ENCODE data around the gene GUCY1B1. TPM values are rescaled to one million over a fixed set of nuclear protein-coding genes. Genes with fewer than 3 reads are reported as not detected.

GUCY1B1 gene
- total and polyA plus RNA-seq, 2 experiments from 2014 or later = 8.6 to 16.7 TPM

DNA sequence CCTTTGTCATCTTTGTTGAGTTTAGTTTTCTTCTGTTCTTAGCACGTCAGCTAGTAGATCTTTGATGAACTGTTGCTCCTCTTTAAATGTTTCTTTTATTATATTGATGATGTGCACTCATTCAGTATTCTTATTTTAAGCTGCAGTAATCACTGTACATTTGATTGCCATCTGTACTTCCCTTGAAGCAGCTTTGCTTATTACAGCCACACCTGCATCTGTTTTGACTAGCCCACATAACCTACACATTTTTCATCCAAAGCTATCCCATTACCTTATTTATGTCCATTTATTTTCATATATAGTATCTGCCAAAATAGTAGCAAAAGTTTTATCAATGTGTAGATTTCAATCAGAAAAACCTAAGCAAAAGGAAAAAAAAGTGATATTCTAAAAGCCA, 23.9 kb upstream of the GUCY1B1 start:
- 89% methylated on average over 1 of the region's 1 CpG for WGBS (ENCODE audit: low lambda C conversion rate, missing lambda C conversion rate)
- H2AFZ ChIP-seq = no peak overlapping the region

DNA sequence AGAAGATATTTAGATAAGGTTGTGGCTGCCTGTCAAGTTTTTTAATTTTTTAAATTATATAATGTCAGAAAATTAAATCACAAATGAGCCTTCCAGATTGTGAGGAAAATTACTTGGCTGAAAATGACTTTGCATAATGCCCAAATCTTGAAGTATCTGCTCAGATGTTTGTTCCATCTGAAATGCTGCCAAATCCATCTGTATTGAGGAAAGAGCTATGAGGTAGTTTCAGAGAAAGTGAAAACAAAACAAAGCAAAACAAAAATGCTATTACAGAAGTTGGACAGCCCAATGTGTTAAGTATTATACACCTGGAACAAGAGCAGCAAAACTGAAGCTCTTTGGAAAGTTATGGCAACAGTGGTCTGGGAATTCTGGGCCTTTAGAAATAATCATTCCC, 23.3 kb upstream of the GUCY1B1 start:
- no peaks in the 10 kb centered on the region for H3K27me3 ChIP-seq
- no peaks in the 10 kb centered on the region for H3K36me3 ChIP-seq (replicated peaks; ENCODE audit: insufficient read depth, low read depth)
- DNase-seq (ENCODE audit: low spot score) = no peak
- no peak overlapping the region for H3K27ac ChIP-seq
- no peak overlapping the region for H3K4me2 ChIP-seq
- no peaks in the 10 kb centered on the region for H3K9me3 ChIP-seq (ENCODE audit: low read depth)
- no peaks in the 10 kb centered on the region for H3K79me2 ChIP-seq
- no peak overlapping the region for H3K4me3 ChIP-seq
- H3K4me1 ChIP-seq (ENCODE audit: insufficient read depth) = no peaks in the 10 kb centered on the region
- H4K20me1 ChIP-seq (ENCODE audit: insufficient read depth, poor library complexity, severe bottlenecking) = no peaks in the 10 kb centered on the region
- no peaks in the 10 kb centered on the region for H3K9me2 ChIP-seq (replicated peaks; ENCODE audit: insufficient read depth)
- TF ChIP-seq, protein P1, sequence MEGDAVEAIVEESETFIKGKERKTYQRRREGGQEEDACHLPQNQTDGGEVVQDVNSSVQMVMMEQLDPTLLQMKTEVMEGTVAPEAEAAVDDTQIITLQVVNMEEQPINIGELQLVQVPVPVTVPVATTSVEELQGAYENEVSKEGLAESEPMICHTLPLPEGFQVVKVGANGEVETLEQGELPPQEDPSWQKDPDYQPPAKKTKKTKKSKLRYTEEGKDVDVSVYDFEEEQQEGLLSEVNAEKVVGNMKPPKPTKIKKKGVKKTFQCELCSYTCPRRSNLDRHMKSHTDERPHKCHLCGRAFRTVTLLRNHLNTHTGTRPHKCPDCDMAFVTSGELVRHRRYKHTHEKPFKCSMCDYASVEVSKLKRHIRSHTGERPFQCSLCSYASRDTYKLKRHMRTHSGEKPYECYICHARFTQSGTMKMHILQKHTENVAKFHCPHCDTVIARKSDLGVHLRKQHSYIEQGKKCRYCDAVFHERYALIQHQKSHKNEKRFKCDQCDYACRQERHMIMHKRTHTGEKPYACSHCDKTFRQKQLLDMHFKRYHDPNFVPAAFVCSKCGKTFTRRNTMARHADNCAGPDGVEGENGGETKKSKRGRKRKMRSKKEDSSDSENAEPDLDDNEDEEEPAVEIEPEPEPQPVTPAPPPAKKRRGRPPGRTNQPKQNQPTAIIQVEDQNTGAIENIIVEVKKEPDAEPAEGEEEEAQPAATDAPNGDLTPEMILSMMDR (IDR thresholded peaks at IDR 0.05; ENCODE audit: poor library complexity) = no peak
- TF ChIP-seq EZH2 (IDR thresholded peaks at IDR 0.05; ENCODE audit: borderline replicate concordance) (no peak), EZH2phosphoT487 (IDR thresholded peaks at IDR 0.05; ENCODE audit: low read depth, severe bottlenecking, unreplicated experiment) (no peak)
- H2AFZ ChIP-seq = no peak overlapping the region

More for the DNA sequence above, 23.9 kb upstream of the GUCY1B1 start:
- no peak for TF ChIP-seq EZH2phosphoT487 (IDR thresholded peaks at IDR 0.05; ENCODE audit: low read depth, severe bottlenecking, unreplicated experiment)
- TF ChIP-seq EZH2 (IDR thresholded peaks at IDR 0.05; ENCODE audit: borderline replicate concordance) = no peak
- TF ChIP-seq, protein P1 (IDR thresholded peaks at IDR 0.05; ENCODE audit: poor library complexity) = no peak
- Histone ChIP-seq H3K4me2 (no peak overlapping the region), H3K4me1 (ENCODE audit: insufficient read depth) (no peaks in the 10 kb centered on the region), H3K27me3 (no peaks in the 10 kb centered on the region), H3K9me2 (replicated peaks; ENCODE audit: insufficient read depth) (no peaks in the 10 kb centered on the region), H3K79me2 (no peaks in the 10 kb centered on the region), H3K27ac (no peak overlapping the region), H3K9me3 (ENCODE audit: low read depth) (no peaks in the 10 kb centered on the region), H4K20me1 (ENCODE audit: insufficient read depth, poor library complexity, severe bottlenecking) (no peaks in the 10 kb centered on the region), H3K4me3 (no peak overlapping the region), H3K36me3 (replicated peaks; ENCODE audit: insufficient read depth, low read depth) (no peaks in the 10 kb centered on the region)
- DNase-seq (ENCODE audit: low spot score) = no peak

DNA sequence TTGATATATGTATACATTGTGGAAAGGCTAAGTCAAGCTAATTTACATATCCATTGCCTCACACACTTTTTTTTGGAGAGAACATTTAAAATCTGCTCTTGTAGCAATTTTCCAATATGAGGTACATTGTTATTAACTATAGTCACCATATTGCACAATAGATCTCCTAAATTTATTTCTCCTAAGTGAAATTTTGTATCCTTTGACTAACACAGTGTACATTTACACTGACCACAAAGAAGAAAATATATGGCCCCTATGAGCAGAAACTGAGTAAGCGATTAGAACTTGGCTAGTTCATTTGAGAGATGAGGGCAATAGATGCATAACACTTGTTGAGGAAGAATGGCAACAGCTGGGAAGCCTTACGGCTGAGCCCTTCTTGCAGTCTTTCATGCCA, 20.3 kb upstream of the GUCY1B1 start:
- 91% methylated on average over 2 of the region's 2 CpGs for WGBS (ENCODE audit: low lambda C conversion rate, missing lambda C conversion rate)
- H3K27ac ChIP-seq = no peak overlapping the region
- no peaks in the 10 kb centered on the region for H3K9me3 ChIP-seq (ENCODE audit: low read depth)
- no peaks in the 10 kb centered on the region for H3K4me1 ChIP-seq (ENCODE audit: insufficient read depth)
- H3K4me2 ChIP-seq = no peak overlapping the region
- DNase-seq (ENCODE audit: low spot score) = no peak
- TF ChIP-seq EZH2 (IDR thresholded peaks at IDR 0.05; ENCODE audit: borderline replicate concordance) (no peak), EZH2phosphoT487 (IDR thresholded peaks at IDR 0.05; ENCODE audit: low read depth, severe bottlenecking, unreplicated experiment) (no peak)
- TF ChIP-seq, protein P1 (IDR thresholded peaks at IDR 0.05; ENCODE audit: poor library complexity) = no peak
- H3K9me2 ChIP-seq (replicated peaks; ENCODE audit: insufficient read depth) = no peaks in the 10 kb centered on the region
- H3K27me3 ChIP-seq = no peaks in the 10 kb centered on the region
- no peaks in the 10 kb centered on the region for H3K79me2 ChIP-seq
- H4K20me1 ChIP-seq (ENCODE audit: insufficient read depth, poor library complexity, severe bottlenecking) = no peaks in the 10 kb centered on the region
- H2AFZ ChIP-seq = no peak overlapping the region
- H3K4me3 ChIP-seq = no peak overlapping the region
- no peaks in the 10 kb centered on the region for H3K36me3 ChIP-seq (replicated peaks; ENCODE audit: insufficient read depth, low read depth)

DNA sequence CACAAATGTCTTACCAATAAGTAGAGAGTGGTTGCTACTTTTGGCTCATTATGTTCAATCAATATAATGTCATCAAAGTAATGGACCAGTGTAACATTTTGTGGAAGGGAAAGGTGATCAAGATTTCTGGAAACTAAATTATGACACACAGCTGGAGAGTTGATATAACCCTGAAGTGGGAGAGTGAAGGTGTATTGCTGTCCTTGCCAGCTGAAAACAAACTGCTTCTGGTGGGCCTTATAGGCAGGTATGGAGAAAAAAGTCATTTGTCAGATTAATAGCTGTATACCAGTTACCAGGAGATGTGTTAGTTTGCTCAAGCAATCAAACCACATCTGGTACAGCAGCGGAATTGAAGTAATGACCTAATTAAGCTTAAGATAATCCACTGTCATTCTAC, 17.3 kb upstream of the GUCY1B1 start:
- WGBS (ENCODE audit: low lambda C conversion rate, missing lambda C conversion rate) = 100% methylated on average over 1 of the region's 1 CpG
- Histone ChIP-seq H3K27me3 (no peaks in the 10 kb centered on the region), H3K9me2 (replicated peaks; ENCODE audit: insufficient read depth) (no peaks in the 10 kb centered on the region), H3K27ac (no peak overlapping the region), H4K20me1 (ENCODE audit: insufficient read depth, poor library complexity, severe bottlenecking) (no peaks in the 10 kb centered on the region), H3K36me3 (replicated peaks; ENCODE audit: insufficient read depth, low read depth) (no peaks in the 10 kb centered on the region), H2AFZ (no peak overlapping the region), H3K4me3 (no peak overlapping the region), H3K4me2 (no peak overlapping the region), H3K4me1 (ENCODE audit: insufficient read depth) (no peaks in the 10 kb centered on the region), H3K79me2 (no peaks in the 10 kb centered on the region), H3K9me3 (ENCODE audit: low read depth) (no peaks in the 10 kb centered on the region)
- no peak for DNase-seq (ENCODE audit: low spot score)
- TF ChIP-seq, protein P1 (IDR thresholded peaks at IDR 0.05; ENCODE audit: poor library complexity) = no peak
- TF ChIP-seq EZH2 (IDR thresholded peaks at IDR 0.05; ENCODE audit: borderline replicate concordance) = no peak
- TF ChIP-seq EZH2phosphoT487 (IDR thresholded peaks at IDR 0.05; ENCODE audit: low read depth, severe bottlenecking, unreplicated experiment) = no peak

Data from hepatocyte (in vitro differentiated cells).